Stimulated activated CD4-positive, alpha-beta T cell treated with anti-CD3 and anti-CD28 coated beads, Interleukin-15, amount 100 ng/mL, for 24 hours (primary cell): ENCODE measurements around the gene CAMK2N1.

ENCODE experiments used
- DNase-seq: peaks from one replicate; pipeline ENCODE4 v3.0.0-alpha.2; 2020

CAMK2N1 gene

GRCh38 chr1:20477348-20478056 is 8.5 kb downstream of the CAMK2N1 start:
- no peak for DNase-seq

GRCh38 chr1:20476265-20477038 is 9.6 kb downstream of the CAMK2N1 start:
- no peak for DNase-seq

DNA sequence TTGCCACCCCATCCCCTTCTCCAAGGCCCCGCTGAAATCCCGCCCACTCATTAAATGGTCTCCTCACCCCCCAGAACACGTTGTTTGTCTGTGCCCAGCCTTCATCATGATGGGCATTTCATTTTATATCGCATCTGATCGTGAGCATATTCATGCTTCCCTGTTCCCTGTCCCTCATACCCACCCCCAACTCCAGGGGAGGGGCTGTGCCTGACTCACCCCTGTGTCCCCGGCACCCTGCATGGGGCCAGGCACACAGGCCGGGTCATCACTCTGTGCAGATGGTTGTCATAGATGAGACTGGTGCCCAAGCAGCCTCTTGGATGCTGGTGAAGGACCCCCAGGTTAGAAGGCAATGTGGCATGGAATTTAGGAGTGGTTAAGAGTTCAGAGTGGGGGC is 11.0 kb downstream of the CAMK2N1 start:
- DNase-seq = no peak

GRCh38 chr1:20474333-20474975 is 11.6 kb downstream of the CAMK2N1 start:
- no peak for DNase-seq

GRCh38 chr1:20473894-20474293 is 12.1 kb downstream of the CAMK2N1 start:
- DNase-seq = no peak

- DNase-seq = peak; percentile 49
These were observed 12.9 kb downstream of the CAMK2N1 start for GRCh38 chr1:20472860-20473711.

DNA sequence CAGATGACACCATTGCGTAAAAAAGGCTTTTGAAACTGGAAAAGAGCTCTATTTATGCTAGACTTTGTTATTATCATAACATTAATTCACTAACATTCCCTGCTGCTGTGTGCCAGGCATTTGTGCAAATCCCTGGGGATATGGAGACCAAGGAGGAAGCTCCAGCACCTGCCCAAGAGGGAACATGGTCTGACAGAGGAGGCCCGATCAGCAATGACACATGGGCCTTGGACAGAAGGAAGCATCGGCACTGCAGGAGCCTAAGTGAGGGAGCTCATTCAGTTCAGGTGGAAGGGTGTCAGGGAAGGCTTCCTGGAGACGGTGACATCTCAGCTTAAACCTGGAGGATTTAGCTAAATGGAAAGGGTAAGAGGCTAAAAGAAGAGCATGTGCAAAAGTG is 13.9 kb downstream of the CAMK2N1 start:
- no peak for DNase-seq

DNA sequence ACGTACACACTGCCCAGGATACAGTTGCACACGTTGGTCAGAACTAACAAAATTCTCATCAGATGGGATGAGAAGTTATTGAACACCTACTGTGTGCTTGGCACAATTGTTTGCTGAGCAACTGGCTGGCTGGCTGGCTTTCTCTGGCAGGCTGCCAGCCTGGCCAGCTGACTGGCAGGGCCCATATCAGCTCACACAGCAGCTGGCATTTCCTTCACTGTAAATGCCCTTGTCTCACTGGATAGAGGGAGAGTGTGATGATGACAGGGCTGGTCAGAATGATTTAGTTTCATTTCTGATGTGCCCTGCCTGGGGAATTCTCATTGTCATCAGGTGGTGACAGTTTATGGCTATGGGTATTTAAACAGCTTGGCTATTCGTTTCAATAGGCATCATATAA is 15.8 kb downstream of the CAMK2N1 start:
- no peak for DNase-seq

DNA sequence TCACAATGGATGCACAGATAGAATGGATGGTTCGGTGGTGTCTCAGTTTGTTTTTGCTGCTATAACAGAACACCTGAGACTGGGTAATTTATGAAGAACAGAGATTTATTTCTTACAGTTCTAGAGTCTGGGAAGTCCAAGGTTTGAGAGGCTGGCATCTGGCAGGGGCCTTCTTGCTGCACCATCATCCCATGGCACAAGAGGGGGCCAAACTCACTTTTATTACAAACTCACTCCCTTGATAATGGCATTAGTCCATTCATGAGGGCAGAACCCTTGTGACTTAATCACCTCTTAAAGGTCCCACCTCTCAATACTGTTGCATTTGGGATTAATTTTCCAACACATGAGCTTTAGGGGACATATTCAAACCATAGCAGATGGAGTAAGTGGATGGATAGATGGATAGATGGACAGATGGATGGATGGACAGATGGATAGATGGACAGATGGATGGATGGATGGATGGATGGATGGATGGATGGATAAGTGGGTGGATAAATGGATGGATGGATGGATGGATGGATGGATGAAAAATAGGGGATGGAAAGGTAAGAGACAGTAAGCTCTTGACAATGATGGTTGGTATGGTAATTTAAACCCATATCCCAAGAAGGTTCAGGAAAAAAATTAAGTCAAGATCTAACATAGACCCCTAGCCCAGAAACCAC is 16.5 kb downstream of the CAMK2N1 start:
- DNase-seq = no peak

DNA sequence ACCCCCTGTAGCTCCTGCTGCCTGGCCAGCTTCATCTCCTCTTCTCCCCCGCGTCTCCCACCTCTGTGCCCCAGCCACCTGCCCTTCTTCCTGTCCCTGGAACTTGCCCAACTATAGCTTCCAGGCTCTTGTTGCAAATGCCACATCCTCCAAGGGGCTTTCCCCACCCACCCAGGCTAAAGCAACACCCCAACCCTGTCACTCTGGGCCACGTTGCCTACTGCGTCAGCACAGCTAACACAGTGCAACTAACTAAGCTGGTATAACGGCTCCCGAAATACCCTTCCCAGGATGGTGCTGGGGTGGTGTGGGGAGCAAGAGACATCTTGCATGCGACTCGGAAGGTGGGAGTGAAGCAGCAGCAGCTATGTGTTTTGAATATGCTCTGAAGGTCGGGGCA is 19.7 kb downstream of the CAMK2N1 start:
- peak; percentile 59 for DNase-seq

DNA sequence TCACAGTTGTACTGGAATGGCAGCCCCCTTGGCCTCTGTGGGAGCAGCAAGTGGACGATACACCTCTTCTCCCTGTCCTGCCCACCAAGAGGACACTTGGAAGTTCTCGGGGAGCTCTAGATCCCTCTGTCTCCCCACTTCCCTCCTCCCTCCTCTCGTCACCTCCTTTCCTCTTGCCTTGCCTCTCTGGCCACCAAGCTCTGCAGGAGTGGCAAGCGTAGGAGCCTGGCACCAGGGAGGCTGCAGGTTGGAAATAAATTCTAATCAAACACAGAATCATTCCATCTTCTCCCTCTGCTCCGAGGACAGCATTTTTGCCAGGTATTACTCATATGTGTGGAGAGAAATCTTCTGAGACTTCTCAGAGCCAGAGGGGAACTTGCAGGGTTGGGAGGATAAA is 20.8 kb downstream of the CAMK2N1 start:
- no peak for DNase-seq

- no peak for DNase-seq
These were observed 22.5 kb downstream of the CAMK2N1 start for GRCh38 chr1:20463502-20463901.

DNA sequence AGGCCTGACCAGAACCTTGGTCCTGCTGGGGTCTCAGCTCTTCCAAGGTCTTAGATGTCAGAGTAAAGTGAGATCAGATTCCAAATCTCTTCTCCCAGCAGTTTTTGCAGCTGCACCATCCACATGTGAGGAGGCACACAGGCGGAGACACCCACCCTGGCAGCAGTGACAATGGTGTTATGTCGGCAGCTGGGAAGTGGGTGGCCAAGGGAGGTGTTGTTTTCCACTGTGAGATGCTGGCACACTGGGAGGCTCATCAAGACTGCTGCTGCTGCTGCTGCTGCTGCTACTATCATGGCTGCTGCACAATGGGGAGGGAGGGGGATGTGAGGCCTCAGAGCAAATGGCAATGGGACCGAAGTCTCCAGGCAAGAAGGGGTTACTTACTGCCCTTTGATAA is 23.6 kb downstream of the CAMK2N1 start:
- DNase-seq = no peak

DNA sequence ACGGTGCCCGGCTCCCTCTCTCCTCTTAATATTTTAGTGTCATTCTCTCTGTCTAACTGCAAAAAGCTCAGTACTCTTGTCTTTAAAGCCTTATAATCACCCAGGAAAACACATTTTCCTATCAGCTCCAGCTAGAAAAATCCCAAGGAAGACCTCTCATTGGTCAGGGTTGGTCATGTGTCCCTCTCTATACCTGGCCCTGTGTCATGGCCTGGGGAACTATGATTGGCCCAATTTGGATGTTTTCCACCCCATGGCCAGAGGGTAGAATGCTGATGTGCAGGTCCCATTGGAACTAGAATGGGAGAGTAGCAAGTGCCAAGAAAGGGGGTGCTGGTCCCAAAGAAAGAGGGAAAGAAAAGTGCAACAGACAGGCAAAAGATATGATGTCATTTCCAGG is 27.3 kb downstream of the CAMK2N1 start:
- no peak for DNase-seq

DNA sequence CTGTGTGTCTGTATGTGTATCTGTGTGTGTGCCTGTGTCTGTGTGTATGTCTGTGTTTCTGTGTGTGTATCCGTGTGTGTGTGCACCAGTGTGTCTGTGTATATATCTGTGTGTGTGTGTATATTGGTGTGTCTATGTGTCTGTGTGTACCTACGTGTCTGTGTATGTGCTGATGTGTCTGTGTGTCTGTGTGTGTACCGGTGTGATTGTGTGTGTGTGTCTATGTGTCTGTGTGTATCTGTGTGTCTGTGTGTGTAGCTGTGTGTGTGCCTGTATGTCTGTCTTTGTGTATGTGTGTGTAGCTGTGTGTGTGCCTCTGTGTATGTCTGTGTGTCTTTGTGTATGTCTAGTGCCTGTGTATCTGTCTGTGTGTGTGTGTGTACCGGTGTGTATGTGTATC is 32.0 kb downstream of the CAMK2N1 start:
- no peak for DNase-seq

- DNase-seq = no peak
These were observed 36.2 kb downstream of the CAMK2N1 start for GRCh38 chr1:20449735-20450311.

- no peak for DNase-seq
These were observed 37.3 kb downstream of the CAMK2N1 start for GRCh38 chr1:20448671-20449071.

GRCh38 chr1:20447794-20448193 is 38.2 kb downstream of the CAMK2N1 start:
- DNase-seq = no peak

GRCh38 chr1:20446796-20447195 is 39.2 kb downstream of the CAMK2N1 start:
- no peak for DNase-seq

DNA sequence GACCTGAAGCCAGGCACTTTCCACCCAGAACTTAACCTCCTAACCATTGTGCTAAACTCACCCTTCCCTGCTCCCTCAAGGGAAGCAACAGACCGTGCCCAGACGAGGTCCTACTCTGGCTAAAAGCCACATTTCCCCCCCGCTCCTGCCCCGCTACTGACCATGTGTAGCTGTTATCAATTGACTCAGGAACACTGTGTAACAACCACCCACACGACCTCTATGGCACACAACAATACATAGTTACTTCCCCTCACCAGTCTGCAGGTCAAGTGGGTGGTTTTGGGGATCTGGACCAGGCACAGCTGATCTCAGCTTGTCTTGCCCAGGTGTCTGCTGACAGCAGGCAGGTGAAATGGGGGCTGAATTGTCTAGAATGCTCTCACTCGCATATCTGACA is 40.1 kb downstream of the CAMK2N1 start:
- no peak for DNase-seq

GRCh38 chr1:20443703-20444586 is 42.1 kb downstream of the CAMK2N1 start:
- no peak for DNase-seq
